H1 (cell line): ENCODE results near the gene COPZ1. TPM values are rescaled to one million over a fixed set of nuclear protein-coding genes. Genes with fewer than 3 reads are reported as not detected.

Experiments
- BCL11A ChIP-seq, 2 experiments: IDR thresholded peaks; one replicate each; pipeline ENCODE4 v1.6.1; 2011; ENCODE audit warnings: low read depth in 2 of 2, low read length in 2 of 2, mild to moderate bottlenecking in 2 of 2
- CHD1 ChIP-seq: IDR thresholded peaks from 2 replicates; pipeline ENCODE4 v1.6.1; 2012; ENCODE audit warnings: low read depth, low read length, improper control_type of control experiment
- CHD7 ChIP-seq: fragments of 300-600 bp; sonication (generic); IDR thresholded peaks from 2 replicates; pipeline ENCODE4 v1.7.1; 2012; ENCODE audit warnings: low read length, moderate library complexity, mild to moderate bottlenecking, inconsistent platforms; ENCODE audit not compliant: insufficient replicate concordance
- GTF2F1 ChIP-seq: IDR thresholded peaks from 2 replicates; pipeline ENCODE4 v1.6.1; 2012; ENCODE audit warnings: low read depth, low read length, improper control_type of control experiment, borderline replicate concordance
- MAX ChIP-seq: IDR thresholded peaks from 2 replicates; pipeline ENCODE4 v1.6.1; 2012; ENCODE audit warnings: inconsistent platforms
- PHF8 ChIP-seq: fragments of 200-600 bp; sonication (generic); conservative IDR thresholded peaks from 2 replicates; pipeline ENCODE4 v1.7.1; 2012; ENCODE audit warnings: low read depth, mild to moderate bottlenecking, inconsistent platforms, low read length, moderate library complexity
- RFX5 ChIP-seq: IDR thresholded peaks from 2 replicates; pipeline ENCODE4 v1.6.1; 2011; ENCODE audit warnings: low read depth, low read length, improper control_type of control experiment, borderline replicate concordance
- RXRA ChIP-seq: IDR thresholded peaks from 2 replicates; pipeline ENCODE4 v1.6.1; 2011; ENCODE audit warnings: low read depth, mild to moderate bottlenecking, low read length, moderate library complexity; ENCODE audit not compliant: insufficient read depth
- SIRT6 ChIP-seq: IDR thresholded peaks from one replicate; pipeline ENCODE4 v1.7.1; 2012; ENCODE audit warnings: low read length, inconsistent platforms
- TAF1 ChIP-seq: IDR thresholded peaks from 2 replicates; pipeline ENCODE4 v1.6.1; 2011; ENCODE audit warnings: mild to moderate bottlenecking, low read depth, low read length
- TBP ChIP-seq: IDR thresholded peaks from 2 replicates; pipeline ENCODE4 v1.6.1; 2011; ENCODE audit warnings: low read depth, low read length, improper control_type of control experiment
- polyA plus RNA-seq, 7 experiments: library from polyadenylated mRNA; depleted of rRNA in 3 of 7; stranded (reverse) in 5 of 7; unstranded in 2 of 7; fragments of >200 nt in 5 of 7; fragments of 200-250 nt in 2 of 7; gene quantifications; 1 replicate in 5 of 7; 2 replicates in 1 of 7; 4 replicates in 1 of 7; pipeline versions ENCODE4 v1.2.1 to v1.2.3, GENCODE V29; 2011 to 2013; ENCODE audit warnings: missing spikeins in 2 of 7, mixed read lengths in 2 of 7
- total RNA-seq: library from RNA; stranded (reverse); fragmentation: NEBNext Ultra II Directional; extraction: Animal tissue kit (Norgen Biotek cat#: 25700); gene quantifications from 2 replicates; pipeline ENCODE4 v1.2.1, GENCODE V29; 2021

Gene COPZ1
- total and polyA plus RNA-seq, 2 of the 8 experiments (the other 6 are each of a cell fraction or from before 2014, with no cell fraction given), result 103 to 133 TPM

GRCh38 chr12:54337854-54338650, 13.1 kb downstream of the COPZ1 start (continued):
- TF ChIP-seq CHD7, result no peak
- no peak for TF ChIP-seq MAX
- no peak for TF ChIP-seq RFX5
- no peak for TF ChIP-seq PHF8
- no peak for TF ChIP-seq BCL11A (IDR thresholded peaks at IDR 0.05; ENCODE audit: low read depth in 2 of 2, low read length in 2 of 2)
- TF ChIP-seq SIRT6, result no peak
- no peak for TF ChIP-seq TAF1
- TF ChIP-seq GTF2F1, result no peak
- TF ChIP-seq TBP, result no peak
- no peak for TF ChIP-seq RXRA
- TF ChIP-seq CHD1, result no peak
